Mesothelial cell of epicardium (in vitro differentiated cells): ENCODE measurements around the gene PEX10. TPM values are rescaled to one million over a fixed set of nuclear protein-coding genes. Genes with fewer than 3 reads are reported as not detected.

Experiments used
- DNase-seq, 2 experiments: peaks; one replicate each; pipeline ENCODE4 v3.0.0; 2021; ENCODE audit warnings: low spot score in 2 of 2; ENCODE audit not compliant: unreplicated experiment in 2 of 2
- H3K27ac Mint-ChIP-seq: 2 replicates; pipeline ENCODE4 v1.8.0; 2021; ENCODE audit warnings: mixed read lengths
- H3K27me3 Mint-ChIP-seq: 2 replicates; pipeline ENCODE4 v1.8.0; 2021; ENCODE audit warnings: low read depth, mixed read lengths
- H3K36me3 Mint-ChIP-seq: 2 replicates; pipeline ENCODE4 v1.8.0; 2021; ENCODE audit warnings: mixed read lengths
- H3K4me1 Mint-ChIP-seq: 2 replicates; pipeline ENCODE4 v1.8.0; 2021; ENCODE audit warnings: mixed read lengths
- H3K4me3 Mint-ChIP-seq: 2 replicates; pipeline ENCODE4 v1.8.0; 2021; ENCODE audit warnings: mild to moderate bottlenecking, moderate library complexity, mixed read lengths
- H3K9me3 Mint-ChIP-seq: 2 replicates; pipeline ENCODE4 v1.8.0; 2021; ENCODE audit warnings: mixed read lengths
- total RNA-seq: library from RNA; stranded (reverse); gene quantifications from 3 replicates; pipeline ENCODE4 v1.2.1, GENCODE V29; 2021
- TF ChIP-seq, protein P1 (sequence below): fragments of 200-600 bp; sonication (generic); IDR thresholded peaks from one replicate; pipeline ENCODE4 v1.5.0; 2021; ENCODE audit warnings: antibody characterized with exemption; ENCODE audit not compliant: unreplicated experiment

The PEX10 gene
- total RNA-seq, 1 donor from 2014 or later = 25.8 TPM

DNA sequence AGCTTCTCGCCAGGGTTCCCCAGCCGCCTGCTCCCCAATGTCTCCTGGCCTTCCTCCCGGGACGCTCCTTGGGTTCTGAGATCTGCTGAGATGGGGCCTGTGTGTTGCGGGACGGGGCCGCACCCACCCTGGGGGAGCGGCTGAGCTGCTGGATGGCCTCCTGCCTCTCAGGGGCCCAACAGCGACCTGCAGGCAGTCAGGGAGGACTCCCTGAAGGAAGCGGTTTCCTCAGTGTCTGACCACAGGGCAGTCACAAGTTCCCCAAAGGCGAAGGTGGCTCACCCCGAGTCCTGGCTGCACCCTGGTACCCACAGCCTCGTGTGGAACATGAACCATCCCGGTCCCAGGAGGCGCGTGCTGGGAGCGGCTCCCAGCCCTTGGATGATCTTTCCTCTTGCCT is 45.1 kb upstream of the PEX10 start:
- Mint-ChIP-seq H3K4me3 (no peak overlapping the region), H3K36me3 (no peaks in the 10 kb centered on the region), H3K27ac (no peak overlapping the region), H3K27me3 (no peaks in the 10 kb centered on the region), H3K4me1 (peaks cover under 1% of the 10 kb centered on the region), H3K9me3 (no peaks in the 10 kb centered on the region)
- TF ChIP-seq, protein P1, sequence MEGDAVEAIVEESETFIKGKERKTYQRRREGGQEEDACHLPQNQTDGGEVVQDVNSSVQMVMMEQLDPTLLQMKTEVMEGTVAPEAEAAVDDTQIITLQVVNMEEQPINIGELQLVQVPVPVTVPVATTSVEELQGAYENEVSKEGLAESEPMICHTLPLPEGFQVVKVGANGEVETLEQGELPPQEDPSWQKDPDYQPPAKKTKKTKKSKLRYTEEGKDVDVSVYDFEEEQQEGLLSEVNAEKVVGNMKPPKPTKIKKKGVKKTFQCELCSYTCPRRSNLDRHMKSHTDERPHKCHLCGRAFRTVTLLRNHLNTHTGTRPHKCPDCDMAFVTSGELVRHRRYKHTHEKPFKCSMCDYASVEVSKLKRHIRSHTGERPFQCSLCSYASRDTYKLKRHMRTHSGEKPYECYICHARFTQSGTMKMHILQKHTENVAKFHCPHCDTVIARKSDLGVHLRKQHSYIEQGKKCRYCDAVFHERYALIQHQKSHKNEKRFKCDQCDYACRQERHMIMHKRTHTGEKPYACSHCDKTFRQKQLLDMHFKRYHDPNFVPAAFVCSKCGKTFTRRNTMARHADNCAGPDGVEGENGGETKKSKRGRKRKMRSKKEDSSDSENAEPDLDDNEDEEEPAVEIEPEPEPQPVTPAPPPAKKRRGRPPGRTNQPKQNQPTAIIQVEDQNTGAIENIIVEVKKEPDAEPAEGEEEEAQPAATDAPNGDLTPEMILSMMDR = no peak
- no peak for DNase-seq

DNA sequence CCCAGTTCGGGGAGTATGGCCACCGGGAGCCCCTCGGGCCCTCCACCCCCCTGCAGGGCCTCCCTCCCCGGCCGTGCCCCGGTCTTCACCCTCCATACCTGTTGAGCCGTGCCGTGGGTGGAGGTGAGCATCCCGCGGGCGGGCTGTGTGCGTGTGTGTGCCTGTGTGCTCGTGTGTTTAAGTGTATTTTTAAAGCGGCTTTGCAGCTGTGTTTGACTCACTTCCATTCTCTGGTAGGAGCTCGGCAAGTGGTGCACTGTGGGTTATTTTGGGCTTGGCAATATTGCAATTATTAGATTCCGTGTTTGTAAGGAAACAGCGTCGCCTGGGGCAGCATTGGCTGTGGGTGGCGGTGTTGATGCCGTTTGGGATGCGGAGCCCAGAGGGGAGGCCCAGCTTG is 43.4 kb upstream of the PEX10 start:
- no peak for DNase-seq
- H3K4me1 Mint-ChIP-seq = no peaks in the 10 kb centered on the region
- peaks cover 2% of the 10 kb centered on the region for H3K27me3 Mint-ChIP-seq
- H3K36me3 Mint-ChIP-seq = no peaks in the 10 kb centered on the region
- H3K27ac Mint-ChIP-seq = no peak overlapping the region
- no peaks in the 10 kb centered on the region for H3K9me3 Mint-ChIP-seq
- TF ChIP-seq, protein P1 = no peak
- H3K4me3 Mint-ChIP-seq = no peak overlapping the region

DNA sequence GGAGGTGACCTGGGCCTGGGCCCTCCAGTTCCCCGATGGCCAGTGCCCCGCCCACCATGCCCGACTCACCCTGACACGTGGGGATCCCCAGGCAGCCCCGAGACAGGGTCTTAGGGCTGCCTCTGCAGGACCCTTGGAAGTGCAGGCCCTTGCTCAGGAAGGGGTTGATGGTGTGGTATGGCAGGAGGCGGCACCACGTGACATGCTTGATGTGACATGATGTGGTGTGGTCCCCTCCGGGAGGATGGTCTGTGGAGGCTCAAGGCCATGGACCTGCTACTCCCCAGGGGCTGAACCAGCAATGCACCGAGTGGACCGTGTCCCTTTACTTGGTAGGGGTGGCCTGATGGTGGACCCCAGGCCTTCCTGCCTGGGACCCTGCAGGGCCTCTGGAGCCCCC is 41.9 kb upstream of the PEX10 start:
- no peaks in the 10 kb centered on the region for H3K4me1 Mint-ChIP-seq
- DNase-seq = no peak
- H3K9me3 Mint-ChIP-seq = no peaks in the 10 kb centered on the region
- H3K36me3 Mint-ChIP-seq = no peaks in the 10 kb centered on the region
- H3K27me3 Mint-ChIP-seq = peaks cover 5% of the 10 kb centered on the region
- H3K27ac Mint-ChIP-seq = no peak overlapping the region
- TF ChIP-seq, protein P1 = no peak
- no peak overlapping the region for H3K4me3 Mint-ChIP-seq

DNA sequence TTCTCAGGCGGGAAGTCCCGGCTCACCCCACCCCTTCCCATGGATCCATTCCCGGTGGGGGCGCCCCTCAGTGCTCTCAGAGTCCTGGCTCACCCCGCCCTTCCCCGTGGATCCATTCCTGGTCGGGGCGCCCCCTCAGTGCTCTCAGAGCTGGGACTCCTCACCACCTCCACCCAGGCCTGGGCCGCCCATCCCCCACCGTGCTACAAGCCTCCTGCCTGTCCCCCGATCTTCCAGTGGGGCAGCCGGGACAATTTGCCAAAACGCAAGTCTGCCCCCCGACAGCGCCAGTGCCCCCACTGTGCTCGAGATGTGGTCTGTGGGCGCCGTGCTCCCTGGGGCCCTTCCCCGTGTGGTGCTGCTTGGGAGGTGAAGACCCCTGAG is 40.6 kb upstream of the PEX10 start:
- Mint-ChIP-seq H3K36me3 (no peaks in the 10 kb centered on the region), H3K4me3 (no peak overlapping the region), H3K27ac (no peak overlapping the region), H3K27me3 (peaks cover 12% of the 10 kb centered on the region), H3K9me3 (no peaks in the 10 kb centered on the region), H3K4me1 (no peaks in the 10 kb centered on the region)
- TF ChIP-seq, protein P1 = no peak
- no peak for DNase-seq

DNA sequence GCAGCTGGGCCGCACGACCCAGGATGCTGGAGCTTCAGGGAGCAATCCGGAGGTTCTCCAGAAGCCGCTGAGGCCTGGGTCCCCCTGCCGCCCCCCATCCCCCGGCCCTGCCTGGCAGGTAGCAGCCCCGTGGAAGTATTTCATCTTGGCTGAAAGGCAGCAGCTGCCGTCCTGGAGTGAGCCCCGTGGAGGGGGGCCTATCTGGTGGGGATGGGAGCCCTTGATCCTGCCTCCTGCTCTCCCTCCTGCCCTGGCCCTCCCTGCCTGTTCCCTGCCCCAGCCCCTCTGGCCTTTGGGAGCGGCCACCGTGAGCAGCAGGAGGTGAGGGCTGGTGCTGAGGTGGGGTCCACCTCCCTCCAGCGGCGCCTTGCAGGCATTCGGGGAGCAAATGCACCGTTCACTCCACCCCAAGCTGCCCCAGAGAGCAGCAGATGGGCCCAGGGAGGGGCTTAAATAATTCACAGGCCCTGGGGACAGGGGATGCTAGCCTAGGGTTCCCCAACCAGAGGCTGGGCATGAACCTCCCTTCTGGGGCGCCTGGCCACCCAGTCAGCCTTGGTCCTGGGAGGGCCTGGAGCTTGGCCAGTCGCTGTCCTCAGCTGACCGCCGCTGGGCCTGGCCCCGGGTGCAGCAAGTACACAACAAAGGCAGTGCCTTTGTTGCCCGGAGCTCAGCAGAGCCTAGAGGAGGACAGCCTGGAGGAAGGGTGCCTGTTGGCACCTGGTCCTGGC is 40.0 kb upstream of the PEX10 start:
- Mint-ChIP-seq H3K4me3 (no peak overlapping the region), H3K27me3 (peaks cover 17% of the 10 kb centered on the region), H3K4me1 (no peaks in the 10 kb centered on the region), H3K9me3 (no peaks in the 10 kb centered on the region), H3K36me3 (no peaks in the 10 kb centered on the region), H3K27ac (no peak overlapping the region)
- TF ChIP-seq, protein P1 = no peak
- DNase-seq = no peak
